AG04450 (cell line): Measurements from ENCODE around the gene ITGB8. TPM values are rescaled to one million over a fixed set of nuclear protein-coding genes. Genes with fewer than 3 reads are reported as not detected.
A peak's percentile ranks its signal among the peaks of the same experiment; 100 is the strongest.
"Not testable (repeated sequence)": the region's sequence is repeated elsewhere in the genome, so short reads cannot be mapped to it uniquely, and the experiment has no call there.

Experiments
- CTCF ChIA-PET: fragments of 300-600, 350-600 bp; formaldehyde crosslinking; extraction: SDS; loops from one replicate; lab custom pipeline; 2022; ENCODE audit warnings: antibody characterized with exemption, inconsistent platforms; lab: Charles Lee
- POLR2A ChIA-PET: fragments of 350-600 bp; formaldehyde crosslinking; extraction: SDS; loops from one replicate; lab custom pipeline; 2021; ENCODE audit warnings: antibody characterized with exemption, inconsistent platforms; lab: Yijun Ruan, JAX
- DNase-seq: peaks from one replicate; pipeline ENCODE4 v3.0.0-alpha.2; 2011; ENCODE audit warnings: low read depth, low spot score
- H3K27ac ChIP-seq: one replicate; pipeline ENCODE4 v1.5.1; 2012; ENCODE audit warnings: low read depth, low read length, control low read depth
- H3K27me3 ChIP-seq: one replicate; pipeline ENCODE4 v1.6.0; 2012; ENCODE audit warnings: low read length; ENCODE audit not compliant: control insufficient read depth, insufficient read depth
- H3K4me3 ChIP-seq: 2 replicates; pipeline ENCODE4 v1.5.1; 2011; ENCODE audit warnings: mild to moderate bottlenecking, low read depth, low read length, control low read depth
- H3K9me3 ChIP-seq: 2 replicates; pipeline ENCODE4 v1.5.1; 2012; ENCODE audit warnings: low read length; ENCODE audit not compliant: control insufficient read depth, insufficient read depth
- polyA plus RNA-seq: library from polyadenylated mRNA; depleted of rRNA; stranded (reverse); fragments of >200 nt; gene quantifications from 2 replicates; pipeline ENCODE4 v1.2.3, GENCODE V29; 2011
- TF ChIP-seq, protein P1 (sequence below): IDR thresholded peaks from 2 replicates; pipeline ENCODE4 v1.5.1; 2011; ENCODE audit warnings: low read depth, low read length, control low read depth, inconsistent platforms

The ITGB8 gene
- polyA plus RNA-seq, 1 experiment, result 12.3 TPM

GRCh38 chr7:20296901-20297300 lies 33.8 kb upstream of the ITGB8 start:
- CTCF ChIA-PET, result no interaction called here
- H3K9me3 ChIP-seq, result no peaks in the 10 kb centered on the region
- POLR2A ChIA-PET, result no interaction called here
- TF ChIP-seq, protein P1, sequence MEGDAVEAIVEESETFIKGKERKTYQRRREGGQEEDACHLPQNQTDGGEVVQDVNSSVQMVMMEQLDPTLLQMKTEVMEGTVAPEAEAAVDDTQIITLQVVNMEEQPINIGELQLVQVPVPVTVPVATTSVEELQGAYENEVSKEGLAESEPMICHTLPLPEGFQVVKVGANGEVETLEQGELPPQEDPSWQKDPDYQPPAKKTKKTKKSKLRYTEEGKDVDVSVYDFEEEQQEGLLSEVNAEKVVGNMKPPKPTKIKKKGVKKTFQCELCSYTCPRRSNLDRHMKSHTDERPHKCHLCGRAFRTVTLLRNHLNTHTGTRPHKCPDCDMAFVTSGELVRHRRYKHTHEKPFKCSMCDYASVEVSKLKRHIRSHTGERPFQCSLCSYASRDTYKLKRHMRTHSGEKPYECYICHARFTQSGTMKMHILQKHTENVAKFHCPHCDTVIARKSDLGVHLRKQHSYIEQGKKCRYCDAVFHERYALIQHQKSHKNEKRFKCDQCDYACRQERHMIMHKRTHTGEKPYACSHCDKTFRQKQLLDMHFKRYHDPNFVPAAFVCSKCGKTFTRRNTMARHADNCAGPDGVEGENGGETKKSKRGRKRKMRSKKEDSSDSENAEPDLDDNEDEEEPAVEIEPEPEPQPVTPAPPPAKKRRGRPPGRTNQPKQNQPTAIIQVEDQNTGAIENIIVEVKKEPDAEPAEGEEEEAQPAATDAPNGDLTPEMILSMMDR, result no peak
- no peak overlapping the region for H3K27ac ChIP-seq
- no peak overlapping the region for H3K4me3 ChIP-seq
- no peaks in the 10 kb centered on the region for H3K27me3 ChIP-seq
- no peak for DNase-seq

GRCh38 chr7:20298486-20298901 lies 32.2 kb upstream of the ITGB8 start:
- H3K4me3 ChIP-seq, result no peak overlapping the region
- H3K27me3 ChIP-seq, result no peaks in the 10 kb centered on the region
- no peaks in the 10 kb centered on the region for H3K9me3 ChIP-seq
- TF ChIP-seq, protein P1, result no peak
- CTCF ChIA-PET, result no interaction called here
- H3K27ac ChIP-seq, result no peak overlapping the region
- no peak for DNase-seq
- POLR2A ChIA-PET, result no interaction called here

DNA sequence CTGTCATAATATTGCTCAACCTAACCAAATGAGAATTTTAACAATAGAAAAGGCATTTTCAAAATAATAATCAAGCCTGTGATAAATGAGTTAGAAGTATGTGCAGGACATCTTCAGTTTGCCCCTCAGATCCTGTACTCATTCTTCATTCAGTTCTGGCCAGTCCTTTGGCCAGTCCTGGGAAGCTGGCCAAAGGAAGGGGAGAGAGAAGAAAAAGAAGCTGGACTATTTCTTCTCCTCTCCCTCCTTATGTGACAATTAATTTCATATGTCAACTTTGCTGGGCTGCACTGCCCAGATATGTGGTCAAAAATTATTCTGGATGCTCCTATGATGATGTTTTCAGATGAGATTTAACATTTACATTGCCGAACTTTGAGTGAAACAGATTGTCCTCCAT lies 31.6 kb upstream of the ITGB8 start:
- no peak overlapping the region for H3K4me3 ChIP-seq
- CTCF ChIA-PET, result interaction anchor here (1.5 kb wide), 1 partner anchor 12 kb away, joined by 11 read pairs; no protein-coding TSS in a partner anchor
- no peaks in the 10 kb centered on the region for H3K27me3 ChIP-seq
- TF ChIP-seq, protein P1, result no peak
- no peak overlapping the region for H3K27ac ChIP-seq
- H3K9me3 ChIP-seq, result no peaks in the 10 kb centered on the region
- POLR2A ChIA-PET, result no interaction called here
- DNase-seq, result no peak

GRCh38 chr7:20299647-20300312 lies 30.9 kb upstream of the ITGB8 start:
- H3K27me3 ChIP-seq, result no peaks in the 10 kb centered on the region
- CTCF ChIA-PET, result interaction anchor here (0.6 to 1.6 kb wide), 5 partner anchors 11 to 545 kb away, joined by 3 to 11 read pairs (median 3); no protein-coding TSS in a partner anchor
- TF ChIP-seq, protein P1, result no peak
- POLR2A ChIA-PET, result interaction anchor here (1.5 kb wide), 1 partner anchor 27 kb away, joined by 3 read pairs; no protein-coding TSS in a partner anchor
- H3K4me3 ChIP-seq, result no peak overlapping the region
- no peak for DNase-seq
- no peaks in the 10 kb centered on the region for H3K9me3 ChIP-seq
- H3K27ac ChIP-seq, result peak overlapping the region; percentile 41

DNA sequence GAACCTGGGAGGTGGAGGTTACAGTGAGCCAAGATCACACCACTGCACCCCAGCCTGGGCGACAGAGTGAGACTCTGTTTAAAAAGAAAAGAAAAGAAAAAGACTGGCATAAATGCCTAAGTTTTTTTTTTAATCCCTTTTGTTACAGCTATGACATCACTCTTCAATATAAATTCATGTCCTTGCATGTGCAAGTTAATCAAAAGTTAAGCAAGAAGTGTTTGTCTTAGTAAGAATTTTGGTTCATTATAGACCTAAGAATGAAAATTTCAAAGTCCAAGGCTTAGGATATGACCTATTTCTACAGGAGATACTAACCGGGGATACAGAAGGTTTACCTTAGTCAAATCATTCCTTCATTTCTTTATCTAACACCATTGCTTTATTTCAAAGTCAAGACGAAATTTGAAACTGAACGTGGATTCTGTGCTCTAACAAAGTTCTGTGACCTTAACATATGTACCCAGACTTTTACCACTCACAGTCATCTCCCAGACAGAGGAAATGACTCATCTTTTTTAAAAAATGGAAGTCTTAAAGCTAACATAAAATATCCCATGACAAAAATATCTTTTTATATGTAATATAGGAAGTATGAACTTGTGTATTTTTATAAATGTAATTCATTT lies 29.3 kb upstream of the ITGB8 start:
- DNase-seq, result no peak
- TF ChIP-seq, protein P1, result no peak
- Histone ChIP-seq H3K9me3 (no peaks in the 10 kb centered on the region), H3K4me3 (no peak overlapping the region), H3K27me3 (no peaks in the 10 kb centered on the region), H3K27ac (no peak overlapping the region)
- CTCF ChIA-PET, result interaction anchor here (0.7 kb wide), 1 partner anchor 25 kb away, joined by 4 read pairs; no protein-coding TSS in a partner anchor
- POLR2A ChIA-PET, result interaction anchor here (0.6 to 1.5 kb wide), 2 partner anchors 25 to 35 kb away, joined by 3 to 9 read pairs; no protein-coding TSS in a partner anchor

- POLR2A ChIA-PET, result interaction anchor here (0.6 kb wide), 1 partner anchor 34 kb away, joined by 9 read pairs; no protein-coding TSS in a partner anchor
- CTCF ChIA-PET, H3K9me3 ChIP-seq, H3K27ac ChIP-seq, H3K4me3 ChIP-seq, H3K27me3 ChIP-seq, DNase-seq: not testable (repeated sequence)
Measured at GRCh38 chr7:20302300-20302699, 28.4 kb upstream of the ITGB8 start.
